Osteoblast (primary cell): Measurements from ENCODE around the gene NUDT8. TPM values are rescaled to one million over a fixed set of nuclear protein-coding genes. Genes with fewer than 3 reads are reported as not detected.

ENCODE experiments used
- DNase-seq: peaks from one replicate; pipeline ENCODE4 v3.0.0; 2011; ENCODE audit warnings: low spot score, mixed read lengths; ENCODE audit not compliant: insufficient read length; ENCODE audit errors: missing footprints
- H2AFZ ChIP-seq: 2 replicates; pipeline ENCODE4 v1.6.0; 2011; ENCODE audit warnings: mild to moderate bottlenecking, low read length
- H3K27ac ChIP-seq: 2 replicates; pipeline ENCODE4 v1.5.1; 2011; ENCODE audit warnings: mild to moderate bottlenecking, low read depth, low read length, moderate library complexity
- H3K27me3 ChIP-seq: 2 replicates; pipeline ENCODE4 v1.6.0; 2012; ENCODE audit warnings: mild to moderate bottlenecking, control low read depth, inconsistent platforms, low read length, moderate library complexity; ENCODE audit not compliant: insufficient read depth
- H3K36me3 ChIP-seq: 2 replicates; pipeline ENCODE4 v1.5.1; 2011; ENCODE audit warnings: mild to moderate bottlenecking, low read length, control low read depth, moderate library complexity; ENCODE audit not compliant: insufficient read depth
- H3K4me1 ChIP-seq: 2 replicates; pipeline ENCODE4 v1.5.1; 2011; ENCODE audit warnings: mild to moderate bottlenecking, low read length, control low read depth, moderate library complexity; ENCODE audit not compliant: insufficient read depth
- H3K4me2 ChIP-seq: 2 replicates; pipeline ENCODE4 v1.6.0; 2011; ENCODE audit warnings: mild to moderate bottlenecking, low read length; ENCODE audit not compliant: insufficient read depth
- H3K4me3 ChIP-seq: fragments of 200-600 bp; sonication (generic); 3 replicates; pipeline ENCODE4 v1.5.1; 2012; ENCODE audit warnings: mild to moderate bottlenecking, low read length, inconsistent platforms; ENCODE audit not compliant: insufficient read depth
- H3K79me2 ChIP-seq: 2 replicates; pipeline ENCODE4 v1.6.0; 2012; ENCODE audit warnings: mild to moderate bottlenecking, low read length, control low read depth, inconsistent platforms; ENCODE audit not compliant: insufficient read depth
- H3K9me3 ChIP-seq: 2 replicates; pipeline ENCODE4 v1.5.1; 2011; ENCODE audit warnings: low read depth, low read length, control low read depth
- H4K20me1 ChIP-seq: 2 replicates; pipeline ENCODE4 v1.6.0; 2012; ENCODE audit warnings: mild to moderate bottlenecking, low read length, control low read depth; ENCODE audit not compliant: insufficient read depth
- total RNA-seq: library from RNA; depleted of rRNA; stranded (reverse); fragments of >200 nt; gene quantifications from 2 replicates; pipeline ENCODE4 v1.2.3, GENCODE V29; 2012
- TF ChIP-seq, protein P1 (sequence below): IDR thresholded peaks from 2 replicates; pipeline ENCODE4 v1.5.1; 2011; ENCODE audit warnings: mild to moderate bottlenecking, low read depth, low read length, moderate library complexity; ENCODE audit errors: extremely low read depth

Gene NUDT8
- total RNA-seq, 1 donor, result 4.7 TPM

DNA sequence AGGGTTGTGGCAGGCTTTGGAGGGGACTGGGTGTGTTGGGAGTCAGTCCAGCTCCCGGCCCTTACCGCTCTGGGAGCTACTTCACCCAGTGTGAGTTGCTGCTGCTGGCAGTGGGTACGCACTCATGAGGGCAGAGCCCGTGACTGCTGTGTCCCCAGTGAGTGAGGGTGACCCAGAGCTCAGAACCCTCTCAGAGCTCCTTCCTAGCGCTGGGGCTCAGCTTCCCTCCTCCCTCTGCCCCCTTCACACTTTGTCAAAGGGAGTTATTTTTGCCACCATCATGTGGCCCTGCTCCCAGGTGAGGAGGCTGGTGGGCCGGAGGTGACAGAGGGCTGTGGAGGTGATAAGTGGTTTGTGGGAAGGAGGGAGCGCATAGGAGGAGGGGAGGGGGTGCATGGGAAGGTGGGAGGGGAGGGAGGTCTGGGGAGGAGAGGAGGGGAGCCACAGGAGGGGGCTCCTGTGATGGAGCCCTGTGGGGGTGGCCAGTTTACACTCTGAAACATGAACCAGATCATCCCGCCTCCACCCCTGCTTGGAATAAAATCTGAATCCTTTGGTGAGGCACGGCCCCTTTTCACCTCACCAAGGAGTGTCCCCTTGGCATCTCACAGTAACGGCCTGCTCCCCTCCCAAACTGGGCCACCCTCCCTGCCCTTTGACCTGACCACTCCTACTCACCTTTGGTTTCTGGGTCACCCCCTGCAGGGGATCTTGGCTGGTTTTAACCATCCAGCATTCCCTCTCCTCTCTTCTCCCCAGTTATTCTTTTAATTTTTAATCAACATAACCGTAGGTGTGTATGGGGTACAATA lies 13.1 kb downstream of the NUDT8 start:
- no peaks in the 10 kb centered on the region for H3K9me3 ChIP-seq
- TF ChIP-seq, protein P1, sequence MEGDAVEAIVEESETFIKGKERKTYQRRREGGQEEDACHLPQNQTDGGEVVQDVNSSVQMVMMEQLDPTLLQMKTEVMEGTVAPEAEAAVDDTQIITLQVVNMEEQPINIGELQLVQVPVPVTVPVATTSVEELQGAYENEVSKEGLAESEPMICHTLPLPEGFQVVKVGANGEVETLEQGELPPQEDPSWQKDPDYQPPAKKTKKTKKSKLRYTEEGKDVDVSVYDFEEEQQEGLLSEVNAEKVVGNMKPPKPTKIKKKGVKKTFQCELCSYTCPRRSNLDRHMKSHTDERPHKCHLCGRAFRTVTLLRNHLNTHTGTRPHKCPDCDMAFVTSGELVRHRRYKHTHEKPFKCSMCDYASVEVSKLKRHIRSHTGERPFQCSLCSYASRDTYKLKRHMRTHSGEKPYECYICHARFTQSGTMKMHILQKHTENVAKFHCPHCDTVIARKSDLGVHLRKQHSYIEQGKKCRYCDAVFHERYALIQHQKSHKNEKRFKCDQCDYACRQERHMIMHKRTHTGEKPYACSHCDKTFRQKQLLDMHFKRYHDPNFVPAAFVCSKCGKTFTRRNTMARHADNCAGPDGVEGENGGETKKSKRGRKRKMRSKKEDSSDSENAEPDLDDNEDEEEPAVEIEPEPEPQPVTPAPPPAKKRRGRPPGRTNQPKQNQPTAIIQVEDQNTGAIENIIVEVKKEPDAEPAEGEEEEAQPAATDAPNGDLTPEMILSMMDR, result no peak
- H3K27me3 ChIP-seq, result peaks cover 29% of the 10 kb centered on the region
- peak; percentile 41 for DNase-seq
- H3K4me3 ChIP-seq, result no peak overlapping the region
- H3K36me3 ChIP-seq, result no peaks in the 10 kb centered on the region
- no peak overlapping the region for H3K4me2 ChIP-seq
- H3K27ac ChIP-seq, result no peak overlapping the region
- no peak overlapping the region for H2AFZ ChIP-seq
- H4K20me1 ChIP-seq, result no peaks in the 10 kb centered on the region
- no peaks in the 10 kb centered on the region for H3K79me2 ChIP-seq
- H3K4me1 ChIP-seq, result peaks cover 7% of the 10 kb centered on the region

DNA sequence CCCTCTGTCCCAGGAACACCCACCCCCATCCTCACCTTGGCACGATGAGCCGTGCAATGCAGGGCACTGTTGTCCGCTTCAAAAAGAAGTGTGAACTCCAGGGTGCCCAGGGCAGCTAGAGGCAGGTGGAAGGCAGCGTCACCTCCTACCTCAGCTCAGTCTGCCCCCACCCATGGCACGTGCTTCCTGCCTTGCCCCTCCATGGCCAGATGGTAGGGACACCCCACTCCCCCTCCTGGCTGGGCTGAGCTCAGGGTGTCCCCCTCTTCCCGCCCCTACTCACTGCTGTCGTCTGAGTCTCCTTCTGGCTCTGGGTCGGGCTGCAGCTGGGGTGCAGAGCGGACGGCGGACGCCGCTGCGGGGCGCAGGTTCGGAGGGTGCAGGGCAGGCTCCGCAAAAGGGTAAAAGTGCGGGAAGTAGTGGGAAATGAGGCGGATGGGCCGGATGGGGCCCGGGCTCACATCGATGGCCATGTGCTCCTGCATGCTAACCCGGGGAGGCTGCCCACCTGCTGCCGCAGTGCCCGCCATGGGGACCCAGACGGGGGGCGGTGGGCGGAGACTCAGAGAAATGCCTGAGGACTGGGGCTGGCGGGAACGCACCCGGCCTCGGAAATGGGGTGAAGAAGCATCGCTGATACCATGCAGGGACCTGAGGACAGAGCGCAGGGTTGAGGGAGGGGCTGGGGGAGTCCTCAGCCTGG lies 13.9 kb downstream of the NUDT8 start:
- H3K79me2 ChIP-seq, result no peaks in the 10 kb centered on the region
- DNase-seq, result peak; percentile 73
- H3K4me3 ChIP-seq, result no peak overlapping the region
- H3K36me3 ChIP-seq, result peaks cover under 1% of the 10 kb centered on the region
- no peaks in the 10 kb centered on the region for H3K9me3 ChIP-seq
- TF ChIP-seq, protein P1, result no peak
- H3K27ac ChIP-seq, result no peak overlapping the region
- H3K4me2 ChIP-seq, result no peak overlapping the region
- no peak overlapping the region for H2AFZ ChIP-seq
- peaks cover 7% of the 10 kb centered on the region for H3K4me1 ChIP-seq
- H4K20me1 ChIP-seq, result no peaks in the 10 kb centered on the region
- H3K27me3 ChIP-seq, result peaks cover 29% of the 10 kb centered on the region

DNA sequence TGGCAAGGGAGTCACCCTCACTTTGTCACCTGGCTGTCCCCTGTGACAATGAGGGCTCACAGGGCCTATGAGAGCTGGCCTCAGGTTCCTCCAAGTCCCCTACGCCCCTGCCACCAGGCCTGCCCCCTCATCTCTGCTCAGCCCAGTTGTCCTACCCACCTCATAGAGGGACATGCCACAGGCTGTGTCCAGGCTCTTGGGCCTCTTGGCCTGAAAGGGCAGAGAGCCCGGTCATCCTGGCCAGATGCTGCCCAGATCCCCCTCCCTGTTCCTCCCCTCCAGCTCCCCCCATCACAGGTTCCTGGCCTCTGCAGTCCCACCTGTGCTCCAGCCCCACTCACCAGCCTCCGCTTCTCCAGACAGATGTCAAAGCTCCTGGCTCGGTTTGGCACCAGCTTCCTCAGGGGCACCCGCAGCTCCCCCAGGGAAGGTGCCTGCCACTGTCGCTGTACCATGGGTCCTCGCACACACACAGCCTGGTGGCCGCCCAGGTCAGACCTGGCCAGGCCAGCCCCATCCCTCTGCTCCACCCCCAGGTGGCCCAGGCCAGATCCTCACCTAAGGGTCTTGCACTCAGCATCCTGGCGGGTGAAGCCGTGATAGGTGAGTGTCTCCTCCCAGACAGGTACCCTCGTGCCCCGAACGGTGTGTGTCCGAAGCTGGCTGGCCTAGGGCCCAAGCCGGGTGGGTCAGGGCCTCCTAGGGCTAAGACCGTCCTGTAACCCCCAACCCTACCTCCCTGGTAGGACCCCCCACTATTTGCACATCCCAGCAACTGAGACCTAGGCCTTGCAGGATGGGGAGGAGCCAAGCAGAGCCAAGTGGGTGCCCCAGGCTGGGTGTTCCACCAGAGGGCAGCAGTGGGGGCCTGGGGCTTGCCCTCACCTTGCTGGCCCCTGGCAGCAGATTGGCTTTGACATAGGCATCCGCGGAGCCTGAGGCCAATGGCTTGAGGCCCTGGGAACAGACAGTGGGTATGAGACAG lies 14.7 kb downstream of the NUDT8 start:
- Histone ChIP-seq H2AFZ (no peak overlapping the region), H3K27me3 (peaks cover 29% of the 10 kb centered on the region), H3K9me3 (no peaks in the 10 kb centered on the region), H3K4me1 (peaks cover 7% of the 10 kb centered on the region), H3K27ac (no peak overlapping the region), H3K79me2 (no peaks in the 10 kb centered on the region), H3K4me3 (no peak overlapping the region), H3K4me2 (no peak overlapping the region), H3K36me3 (peaks cover 7% of the 10 kb centered on the region), H4K20me1 (no peaks in the 10 kb centered on the region)
- TF ChIP-seq, protein P1, result peak; percentile 61
- DNase-seq, result peak; percentile 87
